ENCODE data around the gene TANC1.
"Not testable (repeated sequence)": the region's sequence is repeated elsewhere in the genome, so short reads cannot be mapped to it uniquely, and the experiment has no call there.

Gene TANC1

DNA sequence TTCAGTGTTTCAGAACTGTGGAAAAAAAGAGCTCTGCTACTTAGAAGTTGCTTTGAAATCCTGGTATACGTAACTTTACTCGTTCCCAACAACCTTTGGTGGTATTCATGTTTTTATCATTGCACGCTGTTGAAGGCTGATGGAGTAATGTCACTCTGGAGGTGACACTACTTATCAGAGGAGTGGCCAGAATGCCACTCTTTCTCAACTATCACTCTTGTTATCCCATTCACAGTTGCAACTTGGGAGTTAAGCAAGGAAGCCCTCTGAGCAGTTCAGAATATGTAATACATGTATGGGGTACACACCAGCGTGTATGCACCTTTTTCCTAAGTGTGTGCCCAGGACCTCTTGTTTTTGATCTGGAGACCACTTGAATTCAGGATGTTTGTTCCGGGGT is 53.6 kb downstream of the TANC1 start:
- in situ Hi-C loops (cut with HindIII; ENCODE audit: low sequenced_read_pairs) = no loop called here

DNA sequence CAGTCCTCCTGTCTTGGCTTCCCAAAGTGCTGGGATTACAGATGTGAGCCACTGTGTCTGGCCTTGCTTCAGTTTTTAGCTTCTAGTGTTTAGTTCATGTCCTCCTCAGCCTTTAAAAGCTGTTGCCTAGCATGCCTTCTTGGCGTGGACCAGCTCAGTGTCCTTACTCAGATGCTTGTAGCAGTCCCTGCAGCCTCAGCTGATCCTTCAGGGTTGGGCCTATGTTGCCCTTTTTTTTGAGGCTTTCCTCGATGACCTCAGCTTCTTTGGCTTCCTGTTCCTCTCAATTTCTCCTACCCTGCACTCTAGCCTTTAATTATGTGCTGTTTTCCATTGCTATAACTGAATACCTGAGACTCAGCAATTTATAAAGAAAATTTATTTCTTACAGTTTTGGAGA is 57.7 kb downstream of the TANC1 start:
- in situ Hi-C loops (cut with HindIII; ENCODE audit: low sequenced_read_pairs) = no loop called here

DNA sequence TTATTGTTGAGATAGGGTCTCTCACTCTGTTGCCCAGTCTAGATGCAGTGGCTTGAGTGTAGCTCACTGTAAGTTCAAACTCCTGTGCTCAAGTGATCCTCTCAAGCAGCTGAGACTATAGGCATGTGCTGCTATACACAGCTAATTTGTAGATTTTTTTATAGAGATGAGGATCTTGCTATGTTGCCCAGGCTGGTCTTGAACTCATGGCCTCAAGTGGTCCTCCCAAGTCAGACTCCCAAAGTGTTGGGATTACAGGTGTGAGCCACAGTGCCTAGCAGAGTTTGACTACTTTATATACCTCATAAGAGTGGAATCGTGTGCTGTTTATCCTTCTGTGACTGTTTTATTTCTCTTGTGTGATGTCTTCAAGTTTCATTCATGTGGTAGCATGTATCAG is 60.3 kb downstream of the TANC1 start:
- in situ Hi-C loops (cut with HindIII; ENCODE audit: low sequenced_read_pairs) = no loop called here

DNA sequence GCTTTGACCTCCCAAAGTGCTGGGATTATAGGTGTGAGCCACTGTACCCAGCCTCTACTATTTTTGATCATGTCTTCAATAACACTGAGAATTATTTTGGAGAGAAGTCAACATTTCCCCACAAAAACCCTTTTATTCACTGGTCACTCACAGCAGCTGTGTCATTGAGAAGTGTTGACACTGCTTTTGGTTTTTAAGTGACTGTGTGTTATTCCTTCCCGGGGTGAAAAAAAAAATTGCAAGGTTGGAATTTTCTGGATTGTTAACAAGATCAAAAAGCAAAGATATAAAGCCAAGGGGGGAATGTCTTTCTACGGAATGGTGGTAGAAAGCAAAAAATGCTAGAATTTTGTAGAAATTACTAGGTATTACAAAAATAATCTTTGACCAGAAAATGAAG is 61.5 kb downstream of the TANC1 start:
- in situ Hi-C loops (cut with HindIII; ENCODE audit: low sequenced_read_pairs) = no loop called here

DNA sequence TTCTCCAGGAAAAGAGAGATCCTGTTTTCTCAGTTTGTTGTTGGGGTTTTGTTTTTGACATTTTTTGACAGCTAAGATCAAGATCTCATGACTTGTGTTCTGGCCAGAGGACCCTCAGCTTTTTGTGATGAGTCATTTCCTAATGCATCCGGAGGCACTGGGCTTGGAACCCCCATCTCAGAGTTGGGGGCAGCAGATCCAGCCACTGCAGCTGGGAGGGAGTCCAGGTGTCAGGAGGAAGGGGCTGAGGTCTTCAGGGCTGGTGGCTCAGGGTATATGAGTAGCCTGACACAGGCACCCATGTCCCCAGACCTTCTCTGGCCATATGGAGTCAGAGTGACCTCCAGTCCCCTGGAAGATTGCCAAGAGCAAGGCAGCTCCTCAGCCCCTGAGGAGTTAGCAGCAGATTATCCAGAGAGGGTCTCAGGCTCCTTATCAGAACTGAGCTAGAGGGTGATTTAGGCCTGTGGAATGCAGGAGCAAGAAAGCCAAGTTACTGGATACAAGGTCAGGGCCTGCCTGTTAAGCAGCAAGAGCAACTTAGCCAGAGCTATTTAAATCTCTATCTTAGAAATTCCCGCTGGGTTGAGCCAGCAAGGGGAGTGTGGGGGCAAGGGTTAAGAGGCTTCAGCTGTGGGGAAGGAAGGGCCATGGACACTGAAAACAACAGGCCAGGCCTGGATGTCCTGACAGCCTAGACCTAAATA is 62.4 kb downstream of the TANC1 start:
- in situ Hi-C loops (cut with HindIII; ENCODE audit: low sequenced_read_pairs) = no loop called here

DNA sequence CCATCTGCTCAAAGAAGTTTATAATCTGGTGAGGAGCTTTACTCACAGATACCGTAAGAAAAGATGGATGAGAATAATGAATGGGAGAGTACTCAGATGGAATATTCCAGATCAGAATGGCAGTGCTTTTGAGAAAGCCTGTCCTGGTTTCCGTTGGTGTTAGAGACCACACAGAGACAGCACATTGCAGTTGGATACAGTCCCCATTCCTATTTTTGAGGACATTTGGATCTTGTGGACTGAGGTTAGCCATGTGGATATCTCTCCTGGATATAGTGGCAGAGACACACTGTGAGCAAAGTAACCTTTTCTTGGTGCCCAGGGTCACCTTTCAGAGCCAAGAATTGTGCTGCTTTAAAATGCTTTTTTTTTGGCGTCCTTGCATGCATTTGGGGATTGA is 63.7 kb downstream of the TANC1 start:
- in situ Hi-C loops (cut with HindIII; ENCODE audit: low sequenced_read_pairs) = no loop called here

DNA sequence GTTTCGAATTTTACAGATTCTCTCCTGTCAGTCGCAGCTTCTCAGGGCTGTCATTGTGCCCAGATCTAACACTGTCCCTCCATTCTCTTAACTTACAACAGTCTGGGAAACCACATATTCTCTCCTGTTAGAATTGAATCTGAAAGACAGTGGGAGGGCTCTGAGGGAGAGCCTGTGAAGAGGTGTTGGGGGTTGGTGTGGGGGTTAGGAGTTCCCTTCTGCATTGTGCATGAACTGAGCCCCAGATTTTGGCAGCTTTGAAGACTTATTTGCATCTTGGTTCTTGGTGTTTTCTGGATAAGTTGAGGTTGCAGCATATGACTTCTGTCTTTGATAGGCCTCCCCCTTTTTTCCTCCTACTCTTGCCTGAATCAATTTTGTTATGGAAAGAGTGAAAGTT is 64.1 kb downstream of the TANC1 start:
- in situ Hi-C loops (cut with HindIII; ENCODE audit: low sequenced_read_pairs) = no loop called here

DNA sequence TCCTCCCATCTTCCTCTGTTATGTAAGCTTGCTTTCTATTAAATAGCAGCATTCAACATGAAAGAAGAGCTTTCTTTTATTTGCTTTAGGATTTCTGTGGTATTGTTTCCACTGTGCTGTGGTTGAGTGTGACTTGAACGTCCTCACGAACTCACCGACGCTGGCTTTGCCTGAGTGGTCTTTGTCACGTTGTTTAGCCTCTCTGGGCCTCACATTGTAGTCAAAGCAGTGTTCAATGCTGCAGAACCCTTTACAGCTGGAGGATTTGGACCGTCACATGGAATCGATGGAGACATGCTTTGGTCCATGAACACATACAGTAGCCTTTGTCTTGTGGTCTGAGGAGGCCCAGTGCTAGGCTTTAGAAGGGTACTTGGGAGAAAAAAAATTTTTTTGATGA is 66.3 kb downstream of the TANC1 start:
- in situ Hi-C loops (cut with HindIII; ENCODE audit: low sequenced_read_pairs) = no loop called here

DNA sequence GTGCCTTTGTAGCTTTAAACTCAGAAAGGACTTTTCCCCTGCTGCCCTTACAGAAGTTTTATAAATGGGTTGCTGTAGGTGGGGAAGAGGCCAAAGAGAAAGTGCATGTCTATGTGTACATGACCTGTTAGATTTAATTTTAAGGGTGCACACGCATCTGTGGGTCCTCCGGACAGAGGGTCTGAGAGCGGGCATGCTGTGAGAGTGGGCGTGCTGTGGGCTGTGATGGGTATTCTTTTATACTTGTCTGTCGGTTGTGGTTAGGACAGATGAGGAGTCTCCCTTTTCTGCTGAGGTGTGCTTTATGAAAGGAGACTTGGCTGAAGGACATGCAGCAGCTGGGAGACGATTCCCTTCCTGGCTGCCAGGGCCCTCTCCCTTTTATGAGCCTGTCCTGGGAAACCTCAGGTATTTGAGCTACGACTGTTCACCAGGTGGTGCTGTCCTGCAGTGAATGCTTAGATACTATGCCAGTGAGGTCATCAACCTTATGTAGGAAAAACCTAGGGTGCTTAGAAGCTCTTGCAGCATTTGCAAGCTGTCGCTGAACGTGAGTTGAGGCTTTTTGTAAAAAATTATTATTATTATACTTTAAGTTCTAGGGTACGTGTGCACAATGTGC is 67.5 kb downstream of the TANC1 start:
- in situ Hi-C loops (cut with HindIII; ENCODE audit: low sequenced_read_pairs) = no loop called here

DNA sequence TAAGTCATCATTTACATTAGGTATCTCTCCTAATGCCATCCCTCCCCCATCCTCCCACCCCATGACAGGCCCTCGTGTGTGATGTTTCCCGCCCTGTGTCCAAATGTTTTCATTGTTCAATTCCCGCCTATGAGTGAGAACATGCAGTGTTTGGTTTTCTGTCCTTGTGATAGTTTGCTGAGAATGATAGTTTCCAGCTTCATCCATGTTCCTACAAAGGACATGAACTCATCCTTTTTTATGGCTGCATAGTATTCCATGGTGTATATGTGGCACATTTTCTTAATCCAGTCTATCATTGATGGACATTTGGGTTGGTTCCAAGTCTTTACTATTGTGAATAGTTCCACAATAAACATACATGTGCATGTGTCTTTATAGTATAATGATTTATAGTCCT is 68.0 kb downstream of the TANC1 start:
- in situ Hi-C loops (cut with HindIII; ENCODE audit: low sequenced_read_pairs) = not testable (repeated sequence)

DNA sequence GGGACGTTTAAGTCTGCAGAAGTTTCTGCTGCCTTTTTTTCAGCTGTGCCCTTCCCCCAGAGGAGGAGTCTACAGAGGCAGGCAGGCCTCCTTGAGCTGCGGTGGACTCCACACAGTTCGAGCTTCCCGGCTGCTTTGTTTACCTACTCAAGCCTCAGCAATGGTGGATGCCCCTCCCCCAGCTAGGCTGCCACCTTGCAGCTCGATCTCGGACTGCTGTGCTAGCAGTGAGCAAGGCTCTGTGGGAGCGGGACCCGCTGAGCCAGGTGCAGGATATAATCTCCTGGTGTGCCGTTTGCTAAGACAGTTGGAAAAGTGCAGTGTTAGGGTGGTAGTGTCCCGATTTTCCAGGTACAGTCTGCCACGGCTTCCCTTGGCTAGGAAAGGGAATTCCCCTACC is 72.9 kb downstream of the TANC1 start:
- in situ Hi-C loops (cut with HindIII; ENCODE audit: low sequenced_read_pairs) = not testable (repeated sequence)

DNA sequence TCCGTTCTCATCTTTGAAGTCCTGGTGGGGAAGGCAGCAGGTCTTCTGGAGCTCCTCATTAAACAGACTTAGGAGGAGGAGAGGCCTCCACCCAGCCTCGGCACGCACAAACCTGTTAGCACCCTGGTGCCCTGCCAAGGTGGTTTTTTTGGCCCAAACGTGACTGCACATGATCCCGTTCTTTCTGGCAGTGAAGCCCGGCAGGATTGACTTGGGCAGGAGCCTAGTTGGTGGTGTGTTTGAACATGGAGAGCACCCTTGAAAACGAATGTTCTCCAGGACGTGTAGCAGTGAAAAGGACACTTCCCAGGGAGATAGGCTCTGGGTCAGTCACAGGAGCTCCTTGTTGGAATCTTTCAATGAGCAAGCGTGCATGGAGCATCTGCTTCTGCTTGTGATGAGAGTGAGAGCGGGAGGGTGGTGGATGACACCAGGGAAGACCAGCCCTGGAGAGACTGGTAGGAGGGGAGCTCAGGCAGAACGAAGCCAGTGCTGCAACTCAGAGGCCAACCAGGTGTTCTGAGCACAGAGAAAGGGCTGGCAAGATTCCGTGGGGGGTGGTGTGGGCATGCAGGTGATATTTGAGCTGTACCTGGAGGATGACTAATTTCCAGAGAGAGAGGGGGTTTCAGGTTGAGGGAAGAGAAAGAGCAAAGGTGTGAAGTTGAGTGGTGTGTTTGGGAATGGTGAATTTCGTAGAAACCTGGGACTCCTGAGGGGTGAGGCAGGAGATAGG is 73.8 kb downstream of the TANC1 start:
- in situ Hi-C loops (cut with HindIII; ENCODE audit: low sequenced_read_pairs) = no loop called here

DNA sequence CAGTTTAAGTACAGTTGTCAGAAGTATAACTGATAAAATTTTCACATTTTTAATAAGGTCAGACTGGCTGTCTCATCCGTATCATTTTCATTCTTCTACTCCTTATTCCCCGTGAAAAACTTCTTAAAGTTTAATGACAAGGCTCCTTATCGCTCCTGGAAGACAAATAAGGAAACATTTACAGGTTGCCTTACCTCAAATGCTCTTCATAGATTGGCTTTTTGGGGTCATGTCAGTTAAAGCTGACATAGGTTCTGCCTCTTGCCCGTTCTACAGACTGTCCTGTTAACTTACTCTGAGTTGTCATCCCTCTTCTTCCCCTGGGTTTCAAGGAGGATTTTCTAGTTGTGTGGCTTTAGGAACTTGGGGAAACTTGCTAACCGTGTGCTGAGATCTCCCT is 75.3 kb downstream of the TANC1 start:
- in situ Hi-C loops (cut with HindIII; ENCODE audit: low sequenced_read_pairs) = no loop called here

DNA sequence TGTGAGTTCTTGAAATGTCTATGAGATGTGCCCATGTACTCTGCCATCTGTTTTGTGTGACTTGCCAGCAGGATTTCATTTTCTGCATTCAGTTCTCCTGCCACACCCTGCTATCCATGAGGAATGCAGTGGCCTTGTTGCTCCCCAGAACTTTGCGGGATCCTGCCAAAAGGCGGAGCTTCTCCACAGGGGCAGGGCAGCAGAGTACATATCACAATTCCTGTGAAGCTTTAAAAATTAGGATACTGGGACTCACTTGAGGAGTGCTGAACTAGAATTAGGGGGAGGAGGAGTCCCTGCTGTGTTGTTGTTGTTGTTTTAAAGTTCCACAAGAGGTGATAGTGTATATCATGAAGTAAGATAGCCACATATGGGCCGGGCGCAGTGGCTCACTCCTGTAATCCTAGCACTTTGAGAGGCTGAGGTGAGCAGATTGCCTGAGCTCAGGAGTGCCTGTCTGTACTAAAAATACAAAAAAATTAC is 76.4 kb downstream of the TANC1 start:
- in situ Hi-C loops (cut with HindIII; ENCODE audit: low sequenced_read_pairs) = no loop called here

DNA sequence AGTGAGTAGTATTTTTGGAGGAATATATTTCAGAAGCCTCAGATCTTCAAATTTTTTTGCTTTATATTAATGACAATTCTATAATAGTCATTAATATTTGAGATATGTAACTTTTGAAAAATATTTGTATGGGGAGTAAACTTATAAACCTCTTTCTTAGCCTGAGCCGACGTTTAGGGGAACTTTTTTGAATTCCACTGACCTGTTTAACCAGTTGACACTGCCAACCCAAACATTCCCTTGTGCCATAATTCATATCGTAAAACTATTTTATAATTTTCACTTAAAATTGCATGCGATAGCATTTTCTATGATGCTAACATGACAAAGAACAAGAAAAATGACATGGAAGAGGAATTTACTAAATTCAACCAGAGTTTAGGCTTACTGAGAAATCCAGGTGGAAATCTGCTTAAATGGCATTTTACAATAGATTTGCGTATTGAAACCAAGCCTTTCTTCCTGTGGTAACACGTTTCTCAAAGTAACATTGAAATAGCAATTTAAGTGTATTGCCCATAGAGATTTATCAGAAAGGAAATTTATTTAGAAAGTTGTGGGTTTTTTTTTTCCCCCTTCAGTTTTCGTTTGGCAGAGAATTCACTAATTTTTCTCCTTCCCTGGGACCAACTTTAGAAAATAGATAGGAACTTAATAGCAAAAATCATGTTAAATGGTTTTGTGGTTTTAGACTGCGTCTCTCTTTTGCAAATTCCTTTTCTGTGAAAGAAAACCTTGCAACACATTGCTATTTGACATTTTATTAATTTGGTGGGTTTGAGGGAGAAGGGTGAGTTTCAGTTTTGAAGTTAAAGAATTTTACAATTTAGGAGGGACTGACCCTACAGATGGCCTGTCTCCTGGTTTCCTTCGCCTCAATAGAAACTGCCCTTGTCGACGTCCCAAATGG is 77.4 kb downstream of the TANC1 start:
- in situ Hi-C loops (cut with HindIII; ENCODE audit: low sequenced_read_pairs) = no loop called here

DNA sequence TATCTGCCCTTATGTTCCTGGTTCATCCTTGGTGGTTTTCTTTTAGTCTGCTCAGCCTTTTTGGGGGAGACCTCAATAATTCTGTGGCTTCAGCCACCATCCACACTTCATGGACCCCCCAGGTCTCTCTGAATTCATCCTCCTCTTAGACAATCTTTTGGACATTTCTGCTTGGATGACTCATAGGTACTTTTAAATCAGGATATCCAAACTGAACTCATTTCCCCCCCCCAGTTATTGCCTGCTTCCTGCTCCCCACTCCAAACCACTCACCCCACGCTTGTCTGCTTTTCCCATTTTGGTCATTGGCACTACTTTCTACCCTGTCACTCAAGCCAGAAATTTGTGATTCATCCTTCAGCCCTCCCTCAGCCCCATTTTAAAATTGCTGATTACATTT is 78.5 kb downstream of the TANC1 start:
- in situ Hi-C loops (cut with HindIII; ENCODE audit: low sequenced_read_pairs) = no loop called here

DNA sequence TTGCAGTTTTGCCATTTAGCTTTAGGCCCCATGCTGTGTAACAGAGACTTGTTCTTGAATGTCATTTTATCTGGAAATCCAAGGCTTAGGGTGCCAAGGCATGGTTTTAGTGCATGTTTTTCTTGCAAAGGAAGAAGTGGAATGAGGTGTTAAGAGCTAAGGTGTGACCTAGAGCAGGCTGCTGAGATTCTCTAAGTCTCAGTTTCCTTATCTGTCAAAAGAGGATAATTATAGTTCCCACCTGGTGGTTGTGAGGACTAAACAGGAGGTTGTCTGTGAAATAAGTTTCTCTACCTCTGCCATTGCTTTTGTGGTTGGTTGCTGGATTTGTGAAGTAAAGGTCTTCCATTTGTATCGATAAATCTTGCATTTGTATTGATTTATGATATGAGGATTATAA is 82.0 kb downstream of the TANC1 start:
- in situ Hi-C loops (cut with HindIII; ENCODE audit: low sequenced_read_pairs) = no loop called here

DNA sequence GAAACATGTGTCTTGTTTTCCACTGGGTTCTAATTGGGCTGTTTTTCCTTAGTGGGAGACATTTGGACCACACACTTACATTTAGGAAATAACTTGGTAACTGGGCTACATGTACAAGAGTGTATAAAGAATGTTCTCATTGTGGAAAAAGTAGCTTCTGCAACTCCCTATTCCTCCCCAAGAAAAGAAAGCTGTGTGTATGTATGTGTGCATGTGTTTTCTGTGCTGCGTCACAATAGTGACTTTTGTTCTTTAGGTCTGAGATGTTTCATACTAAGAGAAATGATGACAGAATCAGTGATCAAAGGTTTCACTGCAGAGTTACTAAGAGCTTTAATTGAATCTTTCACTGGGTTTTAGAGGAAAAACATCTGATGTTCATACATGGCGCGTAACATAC is 82.7 kb downstream of the TANC1 start:
- in situ Hi-C loops (cut with HindIII; ENCODE audit: low sequenced_read_pairs) = no loop called here

DNA sequence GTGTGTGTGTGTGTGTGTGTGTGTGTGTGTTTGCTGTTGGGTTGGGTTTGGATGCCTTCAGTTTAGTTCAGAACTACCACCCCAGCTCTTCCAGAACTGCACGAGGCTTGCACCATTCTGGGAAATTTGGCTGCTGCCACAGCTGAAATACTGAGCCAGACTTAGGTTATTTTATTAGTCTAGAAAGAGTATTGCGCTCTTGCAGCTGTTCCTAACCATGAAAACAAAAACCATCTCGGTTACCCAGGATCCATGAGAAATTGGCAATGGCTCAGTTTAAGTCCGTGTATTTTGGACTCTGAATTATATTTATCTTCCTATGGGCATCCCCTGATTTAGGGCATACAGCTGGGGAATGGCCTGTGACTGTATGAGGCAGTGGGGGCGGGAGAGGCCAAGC is 83.2 kb downstream of the TANC1 start:
- in situ Hi-C loops (cut with HindIII; ENCODE audit: low sequenced_read_pairs) = no loop called here

DNA sequence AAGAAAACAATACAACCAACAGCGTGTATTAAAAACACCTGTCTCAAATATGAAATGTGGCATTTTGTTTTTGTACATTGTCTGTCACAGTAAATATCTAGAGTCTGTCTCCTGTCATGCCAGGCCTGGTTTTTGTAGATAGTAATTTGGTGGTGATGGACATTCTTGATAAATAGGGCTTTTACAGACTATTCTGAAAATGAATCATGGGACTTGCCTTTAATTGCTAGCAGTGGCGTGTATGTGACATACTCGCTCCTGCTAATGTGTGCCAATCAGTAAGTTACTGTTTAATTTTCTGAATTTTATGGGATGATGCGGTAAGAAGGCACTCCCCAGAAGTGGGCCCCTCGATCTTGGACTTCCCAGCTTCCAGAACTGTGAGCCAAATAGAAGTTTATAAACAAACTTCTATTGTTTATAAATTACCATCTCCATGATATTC is 83.7 kb downstream of the TANC1 start:
- in situ Hi-C loops (cut with HindIII; ENCODE audit: low sequenced_read_pairs) = no loop called here
